NOMO-1 treated with dmso at 0.1 percent for 144 hours (cell line): ENCODE data around the gene SPINK1.
A peak's percentile ranks its signal among the peaks of the same experiment; 100 is the strongest.
"Not testable (repeated sequence)": the region's sequence is repeated elsewhere in the genome, so short reads cannot be mapped to it uniquely, and the experiment has no call there.

Experiments
- DNase-seq: peaks from one replicate; lab custom pipeline; 2025; ENCODE audit not compliant: unreplicated experiment; lab: John Stamatoyannopoulos, UW

SPINK1 gene

DNA sequence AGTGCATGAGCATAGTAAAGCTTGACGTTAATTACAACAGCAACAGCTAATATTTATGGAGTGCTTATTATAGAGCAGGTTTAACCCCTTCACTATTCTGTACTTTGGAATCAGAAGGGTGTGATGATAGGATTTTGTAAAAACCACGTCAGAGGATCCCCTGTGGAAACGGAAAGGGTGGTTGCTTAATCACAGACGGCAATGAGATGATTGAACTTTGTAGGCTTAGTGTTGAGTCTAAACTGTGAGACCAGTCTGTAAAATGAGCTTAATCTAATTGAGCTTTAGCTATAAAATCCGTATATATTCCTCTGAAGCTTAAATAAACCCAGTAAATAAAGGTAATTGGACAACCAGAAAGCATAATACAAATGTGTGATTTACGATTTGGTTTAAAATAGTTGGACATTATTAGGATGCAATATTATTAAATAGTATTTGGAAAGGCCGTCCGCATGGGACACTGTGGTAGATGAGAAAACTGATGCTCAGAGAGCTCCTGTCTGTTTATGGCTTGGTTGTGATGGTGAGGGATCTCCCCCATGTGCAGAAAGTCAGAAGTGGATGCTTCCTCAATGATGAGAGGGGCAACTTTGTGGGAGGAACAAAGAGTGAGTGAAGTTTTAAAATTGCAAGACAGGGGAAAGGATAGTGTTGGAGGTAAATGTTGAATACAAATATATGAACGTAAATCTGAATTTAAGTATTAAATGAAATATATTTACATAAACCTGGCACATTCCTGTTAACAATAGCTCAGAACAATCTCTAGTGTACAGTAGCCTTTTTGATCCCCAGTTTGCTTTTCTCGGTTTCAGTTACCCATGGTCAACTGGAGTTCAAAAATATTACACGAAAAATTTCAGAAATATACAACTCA lies 23.7 kb upstream of the SPINK1 start:
- no peak for DNase-seq

- DNase-seq = no peak
These were observed 22.9 kb upstream of the SPINK1 start for GRCh38 chr5:147854331-147854730.

DNA sequence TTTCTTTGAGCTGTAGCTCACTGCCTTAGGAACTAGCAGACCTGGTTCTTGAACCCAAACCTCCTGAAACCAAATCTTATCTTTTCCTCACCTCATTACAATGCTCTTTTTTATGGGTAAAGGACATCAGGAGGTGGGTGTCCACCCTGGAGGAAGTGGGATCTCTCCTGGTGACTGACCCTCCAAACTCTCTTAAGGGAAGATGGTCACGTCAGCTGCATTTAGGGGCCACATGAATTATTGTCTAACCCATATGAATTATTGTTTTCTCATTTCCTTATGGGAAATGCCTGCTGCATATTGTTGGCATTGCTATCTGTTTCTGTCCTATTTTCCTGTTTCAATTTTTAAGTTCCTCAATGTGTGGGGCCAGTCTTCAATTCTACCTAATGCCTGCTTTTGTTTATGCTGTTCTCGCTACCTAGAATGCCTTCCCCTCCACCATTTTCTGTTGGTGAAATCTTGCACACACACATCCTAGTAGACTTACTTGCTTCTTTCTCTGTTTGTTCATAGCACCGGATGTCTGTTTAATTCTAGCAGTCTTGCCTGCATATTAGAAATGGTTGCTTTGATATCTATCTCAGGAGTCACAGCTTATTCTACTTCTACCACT lies 22.0 kb upstream of the SPINK1 start:
- DNase-seq = no peak

GRCh38 chr5:147852365-147852764 lies 20.9 kb upstream of the SPINK1 start:
- DNase-seq = no peak

DNA sequence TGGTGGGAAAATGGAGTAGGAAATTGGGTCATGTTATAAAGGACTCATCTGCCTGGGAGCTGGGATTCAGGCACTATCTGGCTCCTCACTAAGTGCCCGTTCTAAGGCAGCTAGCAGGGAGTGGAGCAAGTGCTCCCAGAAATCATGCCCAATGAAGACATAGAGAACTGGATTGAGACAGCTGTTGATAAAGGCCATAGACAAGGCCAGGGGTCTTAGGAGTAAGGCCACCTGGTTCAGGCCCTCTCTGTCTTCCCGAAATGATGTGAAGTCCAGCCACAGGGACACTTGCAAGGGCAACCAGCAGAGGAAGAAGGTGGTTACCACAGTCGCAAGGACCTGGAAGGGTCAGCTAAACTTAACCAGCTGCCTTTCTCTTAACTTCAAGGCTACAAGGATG lies 20.1 kb upstream of the SPINK1 start:
- no peak for DNase-seq

- DNase-seq = no peak
These were observed 17.8 kb upstream of the SPINK1 start for GRCh38 chr5:147849226-147849625.

GRCh38 chr5:147845618-147846017 lies 14.1 kb upstream of the SPINK1 start:
- DNase-seq = no peak

DNA sequence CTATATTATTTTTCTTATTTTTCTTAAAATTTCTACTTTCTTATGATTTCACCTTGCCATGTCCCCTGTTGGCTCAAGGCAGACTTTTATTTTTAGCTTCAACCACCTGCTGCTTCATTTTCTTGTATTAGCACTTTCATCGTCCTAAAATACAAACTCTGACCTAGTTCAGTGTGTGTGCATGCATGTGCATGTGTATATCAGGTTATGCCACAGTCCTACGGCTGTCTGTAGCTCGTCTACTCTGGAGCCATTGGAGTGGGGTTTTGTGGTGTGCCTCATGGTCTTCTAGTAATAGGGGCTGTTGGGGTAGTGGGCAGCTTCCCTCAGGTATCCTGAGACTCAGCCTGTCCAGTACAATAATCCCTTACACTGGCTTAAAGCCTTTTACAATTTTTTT lies 13.4 kb upstream of the SPINK1 start:
- DNase-seq = no peak

DNA sequence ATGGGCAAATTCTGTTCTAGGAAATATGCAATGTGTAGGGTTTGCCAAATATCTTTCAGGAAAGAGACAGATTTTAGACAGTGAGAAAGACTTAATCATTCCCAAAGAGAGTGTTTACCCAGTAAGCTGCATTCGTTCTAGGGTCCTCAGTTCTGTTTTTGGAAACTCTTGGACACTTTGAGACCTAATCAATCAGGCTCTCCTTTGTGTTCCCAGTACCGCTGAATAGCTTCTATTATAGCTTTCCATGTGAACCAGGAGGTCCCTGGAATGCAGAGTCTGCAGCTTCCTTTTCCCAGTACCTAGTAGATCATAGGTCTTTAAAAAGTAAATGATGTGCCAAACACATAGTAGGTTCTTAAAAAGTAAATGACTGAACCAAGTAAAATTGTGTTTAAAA lies 11.4 kb upstream of the SPINK1 start:
- DNase-seq = no peak

GRCh38 chr5:147836439-147836838 lies 5.0 kb upstream of the SPINK1 start:
- no peak for DNase-seq

DNA sequence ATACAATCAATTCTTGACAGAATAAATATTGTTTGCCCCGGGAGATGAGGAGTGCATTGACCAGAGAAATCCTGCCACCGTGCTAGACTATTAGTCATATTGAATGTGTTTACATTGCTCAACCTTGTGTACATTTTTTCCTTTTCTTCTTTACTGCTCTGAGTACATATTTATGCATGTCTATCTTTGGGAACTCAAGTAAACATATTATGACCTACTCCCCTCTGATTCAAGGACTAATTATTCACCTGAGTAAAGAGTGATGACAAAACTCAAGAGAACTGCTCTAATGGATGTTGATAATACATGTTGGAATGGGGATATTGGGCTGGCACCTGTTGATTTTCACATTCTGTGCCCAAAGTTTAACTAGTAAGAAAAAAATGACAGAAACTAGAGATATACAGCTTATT lies 3.9 kb upstream of the SPINK1 start:
- no peak for DNase-seq

DNA sequence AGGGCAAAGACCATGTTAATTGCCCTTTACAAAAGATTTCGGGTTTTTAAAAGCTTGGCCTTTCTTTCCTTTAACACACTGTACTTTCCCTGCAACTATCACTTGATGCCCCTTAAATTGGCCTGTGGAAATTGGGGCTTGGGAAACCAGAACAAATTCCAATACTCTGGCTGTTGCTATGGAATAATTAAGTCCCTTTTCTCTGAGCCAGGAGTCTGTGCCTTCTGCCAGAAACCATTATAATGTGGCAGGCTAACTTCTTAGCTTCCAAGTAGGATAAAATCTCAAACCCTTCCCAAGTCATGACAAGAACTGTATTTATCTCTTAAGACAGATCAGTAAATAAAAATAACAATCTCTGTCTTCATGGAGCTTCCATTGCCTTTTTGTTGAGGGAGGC lies 1.1 kb upstream of the SPINK1 start:
- no peak for DNase-seq

DNA sequence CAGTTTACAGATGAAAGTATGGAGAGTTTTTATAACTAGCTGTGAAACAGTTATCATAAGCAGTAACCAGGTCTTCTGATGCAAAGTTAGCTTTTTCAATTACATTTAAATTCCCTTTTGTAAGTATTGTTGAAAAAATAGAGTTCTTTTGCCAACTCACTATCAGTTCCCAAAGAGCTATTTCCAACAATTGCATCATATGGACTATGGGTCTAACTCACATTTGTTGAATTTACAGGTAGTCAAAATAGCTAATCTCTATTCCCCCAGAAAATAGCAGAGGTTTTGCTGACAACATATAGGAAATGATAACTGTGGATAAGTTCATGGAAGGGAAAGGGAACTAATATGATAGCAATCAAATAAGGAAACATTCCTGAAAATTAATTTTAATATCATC lies 1.4 kb downstream of the SPINK1 start:
- DNase-seq = no peak

DNA sequence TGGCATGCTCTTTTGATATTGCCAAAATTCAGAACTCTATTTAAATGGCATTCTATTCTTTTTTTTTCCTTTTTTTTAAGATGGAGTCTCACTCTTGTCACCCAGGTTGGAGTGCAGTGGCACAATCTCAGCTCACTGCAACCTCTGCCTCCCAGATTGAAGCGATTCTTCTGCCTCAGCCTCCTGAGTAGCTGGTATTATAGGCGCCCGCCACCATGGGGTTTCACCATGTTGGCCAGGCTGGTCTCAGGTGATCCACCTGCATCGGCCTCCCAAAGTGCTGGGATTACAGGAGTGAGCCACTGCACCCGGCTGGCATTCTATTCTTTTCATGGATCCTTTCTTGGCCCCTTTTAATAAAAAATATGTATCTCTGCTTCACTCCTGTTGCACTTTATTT lies 4.5 kb downstream of the SPINK1 start:
- DNase-seq = not testable (repeated sequence)

- DNase-seq = no peak
These were observed 5.1 kb downstream of the SPINK1 start for GRCh38 chr5:147826361-147826760.

DNA sequence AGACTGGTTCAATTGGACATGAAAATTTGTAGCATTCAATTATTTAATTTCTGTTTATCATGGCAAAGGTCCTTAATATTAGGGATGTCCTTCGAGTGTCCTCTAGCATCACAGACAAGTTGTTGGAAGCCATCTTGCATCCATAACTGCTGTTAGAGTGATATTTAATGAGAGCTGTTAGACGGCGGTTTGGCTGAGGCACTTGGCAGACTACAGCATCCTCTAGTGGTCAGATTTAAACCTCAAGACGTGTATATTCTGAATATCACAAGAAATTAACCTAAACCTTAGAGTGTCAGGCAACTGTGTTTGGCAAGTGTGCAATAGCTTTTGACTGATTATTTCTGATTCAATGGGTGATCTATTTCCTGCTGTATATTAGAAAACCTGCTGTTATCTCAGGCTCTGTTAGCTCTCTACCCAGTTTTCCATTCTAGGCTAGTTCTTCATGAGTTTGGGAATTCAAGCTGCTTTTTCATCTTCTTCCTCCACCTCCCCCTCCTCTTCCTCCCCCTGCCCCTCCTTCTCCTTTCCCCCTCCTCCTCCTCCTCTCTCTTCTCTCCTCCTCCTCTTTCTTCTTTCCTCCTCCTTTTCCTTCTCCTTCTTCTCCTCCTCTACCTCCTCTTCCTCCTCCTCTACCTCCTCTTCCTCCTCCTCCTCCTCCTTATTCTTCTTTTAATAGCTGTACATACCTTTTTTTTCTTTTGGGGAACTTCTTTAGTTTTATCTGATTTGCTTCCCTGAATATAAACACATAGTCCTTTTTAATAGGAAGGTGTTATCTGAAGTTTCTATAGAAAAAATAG lies 8.6 kb downstream of the SPINK1 start:
- DNase-seq = peak; percentile 30

GRCh38 chr5:147822222-147822621 lies 9.2 kb downstream of the SPINK1 start:
- DNase-seq = not testable (repeated sequence)

GRCh38 chr5:147821766-147822165 lies 9.7 kb downstream of the SPINK1 start:
- DNase-seq = no peak

- no peak for DNase-seq
These were observed 12.2 kb downstream of the SPINK1 start for GRCh38 chr5:147819261-147819770.

GRCh38 chr5:147818290-147818689 lies 13.2 kb downstream of the SPINK1 start:
- no peak for DNase-seq

GRCh38 chr5:147813696-147814095 lies 17.8 kb downstream of the SPINK1 start:
- no peak for DNase-seq
